Hepatocyte (in vitro differentiated cells): ENCODE measurements around the gene HHAT. TPM values are rescaled to one million over a fixed set of nuclear protein-coding genes. Genes with fewer than 3 reads are reported as not detected.

Source experiments
- DNase-seq: peaks from one replicate; pipeline ENCODE4 v3.0.0-alpha.2; 2016; ENCODE audit warnings: low spot score
- H2AFZ ChIP-seq: fragments of 200-600 bp; sonication (generic); 2 replicates; pipeline ENCODE4 v1.6.0; 2016; ENCODE audit warnings: antibody characterized with exemption, mild to moderate bottlenecking
- H3K27ac ChIP-seq: fragments of 200-600 bp; sonication (generic); 2 replicates; pipeline ENCODE4 v1.5.1; 2016; ENCODE audit warnings: mild to moderate bottlenecking
- H3K27me3 ChIP-seq: fragments of 200-600 bp; sonication (generic); 2 replicates; pipeline ENCODE4 v1.6.1; 2016
- H3K36me3 ChIP-seq: fragments of 200-600 bp; sonication (generic); replicated peaks from 2 replicates; pipeline ENCODE4 v1.5.1; 2016; ENCODE audit warnings: low read depth; ENCODE audit not compliant: insufficient read depth
- H3K4me1 ChIP-seq: fragments of 200-600 bp; sonication (generic); 2 replicates; pipeline ENCODE4 v1.5.1; 2016; ENCODE audit warnings: mild to moderate bottlenecking, moderate library complexity; ENCODE audit not compliant: insufficient read depth
- H3K4me2 ChIP-seq: fragments of 200-600 bp; sonication (generic); 2 replicates; pipeline ENCODE4 v1.6.0; 2016
- H3K4me3 ChIP-seq: fragments of 200-600 bp; sonication (generic); 2 replicates; pipeline ENCODE4 v1.5.1; 2016; ENCODE audit warnings: mild to moderate bottlenecking
- H3K79me2 ChIP-seq: fragments of 200-600 bp; sonication (generic); 2 replicates; pipeline ENCODE4 v1.6.0; 2017; ENCODE audit warnings: mild to moderate bottlenecking
- H3K9me2 ChIP-seq: fragments of 200-600 bp; sonication (generic); replicated peaks from 2 replicates; pipeline ENCODE4 v1.6.0; 2017; ENCODE audit warnings: mild to moderate bottlenecking; ENCODE audit not compliant: insufficient read depth
- H3K9me3 ChIP-seq: fragments of 200-600 bp; sonication (generic); 2 replicates; pipeline ENCODE4 v1.5.1; 2016; ENCODE audit warnings: low read depth, mild to moderate bottlenecking
- H4K20me1 ChIP-seq: fragments of 200-600 bp; sonication (generic); 2 replicates; pipeline ENCODE4 v1.6.0; 2016; ENCODE audit warnings: mild to moderate bottlenecking; ENCODE audit not compliant: insufficient read depth, poor library complexity, severe bottlenecking
- EZH2 ChIP-seq: fragments of 200-600 bp; sonication (generic); IDR thresholded peaks from 2 replicates; pipeline ENCODE4 v1.6.1; 2016; ENCODE audit warnings: antibody characterized with exemption, mild to moderate bottlenecking, borderline replicate concordance
- EZH2phosphoT487 ChIP-seq: fragments of 200-600 bp; sonication (generic); IDR thresholded peaks from one replicate; pipeline ENCODE4 v1.6.1; 2018; ENCODE audit warnings: antibody characterized with exemption, mild to moderate bottlenecking, low read depth, moderate library complexity; ENCODE audit not compliant: unreplicated experiment, severe bottlenecking
- WGBS: methylation state at CpG from one replicate; pipeline ENCODE4 v1.1.6; 2016; ENCODE audit warnings: low lambda C conversion rate; ENCODE audit errors: missing lambda C conversion rate; 5-methylcytosine and 5-hydroxymethylcytosine counted together
- polyA plus RNA-seq: library from polyadenylated mRNA; unstranded; fragments of >200 nt; fragmentation: Nextera tagmentation; extraction: Ambion mirVana; gene quantifications from 2 replicates; pipeline ENCODE4 v1.2.1, GENCODE V29; 2016
- total RNA-seq: library from RNA; depleted of rRNA; stranded (reverse); fragments of >200 nt; gene quantifications from 2 replicates; pipeline ENCODE4 v1.2.3, GENCODE V29; 2014
- TF ChIP-seq, protein P1 (sequence below): fragments of 200-600 bp; sonication (generic); IDR thresholded peaks from 2 replicates; pipeline ENCODE4 v1.5.1; 2016; ENCODE audit warnings: antibody characterized with exemption, mild to moderate bottlenecking; ENCODE audit not compliant: poor library complexity

Gene HHAT
- total and polyA plus RNA-seq, 2 experiments from 2014 or later, result 5.3 to 6.3 TPM

DNA sequence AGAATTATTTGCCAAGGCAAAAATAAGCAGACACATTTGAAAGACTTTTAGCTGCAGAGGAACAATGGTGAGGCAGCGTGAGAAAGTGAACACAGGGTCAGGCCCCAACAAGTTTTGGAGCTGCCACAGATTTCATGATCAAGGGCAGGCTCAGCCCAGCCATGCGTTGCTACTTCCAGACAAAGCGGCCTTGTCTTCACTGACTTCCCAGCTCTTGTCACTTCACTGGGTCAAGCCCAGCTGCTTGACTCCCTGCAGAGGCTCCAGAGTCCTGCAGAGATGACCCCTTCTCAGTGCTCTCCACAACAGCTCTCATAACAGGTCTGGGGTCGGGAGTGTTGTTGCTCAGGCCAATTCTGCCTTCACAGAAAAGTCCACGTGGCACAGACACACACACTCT is 35.8 kb downstream of the HHAT start:
- 91% methylated on average over 5 of the region's 5 CpGs for WGBS
- no peak overlapping the region for H3K4me2 ChIP-seq
- H2AFZ ChIP-seq, result no peak overlapping the region
- TF ChIP-seq EZH2 (no peak), EZH2phosphoT487 (no peak)
- TF ChIP-seq, protein P1, sequence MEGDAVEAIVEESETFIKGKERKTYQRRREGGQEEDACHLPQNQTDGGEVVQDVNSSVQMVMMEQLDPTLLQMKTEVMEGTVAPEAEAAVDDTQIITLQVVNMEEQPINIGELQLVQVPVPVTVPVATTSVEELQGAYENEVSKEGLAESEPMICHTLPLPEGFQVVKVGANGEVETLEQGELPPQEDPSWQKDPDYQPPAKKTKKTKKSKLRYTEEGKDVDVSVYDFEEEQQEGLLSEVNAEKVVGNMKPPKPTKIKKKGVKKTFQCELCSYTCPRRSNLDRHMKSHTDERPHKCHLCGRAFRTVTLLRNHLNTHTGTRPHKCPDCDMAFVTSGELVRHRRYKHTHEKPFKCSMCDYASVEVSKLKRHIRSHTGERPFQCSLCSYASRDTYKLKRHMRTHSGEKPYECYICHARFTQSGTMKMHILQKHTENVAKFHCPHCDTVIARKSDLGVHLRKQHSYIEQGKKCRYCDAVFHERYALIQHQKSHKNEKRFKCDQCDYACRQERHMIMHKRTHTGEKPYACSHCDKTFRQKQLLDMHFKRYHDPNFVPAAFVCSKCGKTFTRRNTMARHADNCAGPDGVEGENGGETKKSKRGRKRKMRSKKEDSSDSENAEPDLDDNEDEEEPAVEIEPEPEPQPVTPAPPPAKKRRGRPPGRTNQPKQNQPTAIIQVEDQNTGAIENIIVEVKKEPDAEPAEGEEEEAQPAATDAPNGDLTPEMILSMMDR, result no peak
- no peak for DNase-seq
- no peaks in the 10 kb centered on the region for H4K20me1 ChIP-seq
- H3K36me3 ChIP-seq, result no peaks in the 10 kb centered on the region
- no peaks in the 10 kb centered on the region for H3K9me2 ChIP-seq
- H3K4me3 ChIP-seq, result no peak overlapping the region
- H3K27ac ChIP-seq, result no peak overlapping the region
- no peaks in the 10 kb centered on the region for H3K79me2 ChIP-seq
- H3K9me3 ChIP-seq, result no peaks in the 10 kb centered on the region
- no peaks in the 10 kb centered on the region for H3K27me3 ChIP-seq
- H3K4me1 ChIP-seq, result no peaks in the 10 kb centered on the region

DNA sequence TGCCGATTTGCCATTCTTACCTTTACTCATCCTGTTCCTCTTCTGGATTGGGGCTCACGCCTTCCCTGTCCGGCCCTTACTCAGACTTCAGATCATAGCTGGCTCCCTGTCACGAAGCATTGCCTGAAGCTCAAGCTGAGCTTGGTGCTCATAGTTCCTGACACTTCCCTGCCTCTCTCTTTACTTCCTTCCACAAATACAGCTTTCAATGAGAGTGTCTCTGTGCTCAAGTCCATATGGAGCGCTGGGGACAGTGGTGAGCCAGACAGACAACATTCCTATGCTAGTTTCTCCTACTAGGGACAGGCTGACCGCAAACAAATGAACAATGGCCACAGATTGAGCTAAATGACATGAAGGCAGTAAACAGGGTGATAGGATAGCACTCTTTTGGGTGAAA is 38.1 kb downstream of the HHAT start:
- Histone ChIP-seq H4K20me1 (no peaks in the 10 kb centered on the region), H3K9me2 (no peaks in the 10 kb centered on the region), H2AFZ (no peak overlapping the region), H3K9me3 (no peaks in the 10 kb centered on the region), H3K4me1 (no peaks in the 10 kb centered on the region), H3K27me3 (no peaks in the 10 kb centered on the region), H3K4me2 (no peak overlapping the region), H3K79me2 (no peaks in the 10 kb centered on the region), H3K27ac (no peak overlapping the region), H3K4me3 (no peak overlapping the region), H3K36me3 (no peaks in the 10 kb centered on the region)
- DNase-seq, result peak; percentile 21
- WGBS, result 59% methylated on average over 6 of the region's 6 CpGs
- TF ChIP-seq EZH2phosphoT487, result no peak
- TF ChIP-seq, protein P1, result no peak
- TF ChIP-seq EZH2, result no peak

DNA sequence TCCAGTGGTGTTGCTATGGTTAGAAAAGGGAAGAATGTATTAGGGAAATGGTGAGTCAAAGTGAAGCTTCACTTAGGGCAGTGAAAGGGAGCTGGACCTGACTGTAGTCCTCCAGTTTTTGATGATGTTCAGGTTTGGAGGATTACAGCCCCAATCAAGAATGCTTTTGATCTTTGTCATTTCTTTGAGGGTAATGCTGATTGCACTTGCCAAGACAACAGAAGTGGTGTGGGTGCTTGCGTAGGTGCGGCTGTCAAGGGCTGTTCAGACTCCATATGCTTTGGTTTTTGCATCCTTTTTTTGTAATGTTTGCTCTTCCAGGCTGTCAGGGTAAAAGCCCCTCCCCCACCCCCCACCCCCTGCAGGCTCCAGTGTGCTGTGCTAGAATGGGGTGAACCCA is 38.9 kb downstream of the HHAT start:
- no peaks in the 10 kb centered on the region for H4K20me1 ChIP-seq
- DNase-seq, result no peak
- no peak overlapping the region for H3K27ac ChIP-seq

DNA sequence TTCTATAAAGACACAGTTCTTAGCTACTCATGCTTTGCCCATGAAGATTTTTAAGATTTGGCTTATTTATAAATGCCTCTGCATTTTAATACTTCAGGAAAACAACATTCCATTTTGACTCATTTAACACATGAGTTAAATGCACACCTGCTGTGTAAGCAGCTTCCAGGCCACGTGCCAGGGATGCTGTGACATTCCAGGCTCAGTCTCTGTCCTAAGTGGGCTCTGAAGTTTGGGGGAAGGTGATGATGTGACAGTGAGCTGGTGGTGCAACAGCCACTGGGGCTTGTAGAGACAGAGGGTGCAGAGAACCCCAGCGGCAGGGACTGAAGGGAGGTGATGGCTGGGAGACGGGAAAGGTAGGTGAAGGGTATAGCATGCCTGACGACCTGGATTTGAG is 40.7 kb downstream of the HHAT start:
- Histone ChIP-seq H3K4me1 (no peaks in the 10 kb centered on the region), H3K4me2 (no peak overlapping the region), H3K36me3 (no peaks in the 10 kb centered on the region), H3K9me2 (no peaks in the 10 kb centered on the region), H4K20me1 (no peaks in the 10 kb centered on the region), H2AFZ (no peak overlapping the region), H3K27ac (no peak overlapping the region), H3K27me3 (no peaks in the 10 kb centered on the region), H3K79me2 (no peaks in the 10 kb centered on the region), H3K4me3 (no peak overlapping the region), H3K9me3 (no peaks in the 10 kb centered on the region)
- DNase-seq, result no peak
- TF ChIP-seq EZH2 (no peak), EZH2phosphoT487 (no peak)
- TF ChIP-seq, protein P1, result no peak
- 74% methylated on average over 4 of the region's 4 CpGs for WGBS

More for the DNA sequence above, 38.9 kb downstream of the HHAT start:
- no peaks in the 10 kb centered on the region for H3K4me1 ChIP-seq
- no peak overlapping the region for H3K4me3 ChIP-seq
- WGBS, result 83% methylated on average over 2 of the region's 2 CpGs
- H3K9me2 ChIP-seq, result no peaks in the 10 kb centered on the region
- no peak overlapping the region for H3K4me2 ChIP-seq
- H3K9me3 ChIP-seq, result no peaks in the 10 kb centered on the region
- no peaks in the 10 kb centered on the region for H3K36me3 ChIP-seq
- no peak for TF ChIP-seq EZH2phosphoT487
- H3K27me3 ChIP-seq, result no peaks in the 10 kb centered on the region
- no peaks in the 10 kb centered on the region for H3K79me2 ChIP-seq
- H2AFZ ChIP-seq, result no peak overlapping the region
